ENCODE results near the gene HILPDA.
"Not testable (repeated sequence)": the region's sequence is repeated elsewhere in the genome, so short reads cannot be mapped to it uniquely, and the experiment has no call there.

HILPDA gene

GRCh38 chr7:128476402-128477335 is 21.0 kb downstream of the HILPDA start, which contains the start of gene METTL2B:
Gene METTL2B (plus strand): TSS chr7:128476748. CDS start chr7:128476766, 18 bp downstream.
- peak; percentile 50 for TF ChIP-seq CTCF (conservative IDR thresholded peaks at IDR 0.05; ENCODE audit: low read depth, low read length)
- peak; percentile 75 for DNase-seq (ENCODE audit: low read depth)
- peak within 1 kb of the TSS; percentile 63 for H3K4me3 ChIP-seq (ENCODE audit: low read length)

GRCh38 chr7:128477336-128477690 is 21.6 kb downstream of the HILPDA start:
- H3K4me3 ChIP-seq (ENCODE audit: low read length): peak overlapping the region; percentile 63
- not testable (repeated sequence) for DNase-seq (ENCODE audit: low read depth)

GRCh38 chr7:128479082-128479481 is 23.4 kb downstream of the HILPDA start:
- not testable (repeated sequence) for H3K4me3 ChIP-seq (ENCODE audit: low read length); DNase-seq (ENCODE audit: low read depth)

GRCh38 chr7:128488134-128488533 is 32.5 kb downstream of the HILPDA start:
- H3K4me3 ChIP-seq (ENCODE audit: low read length); DNase-seq (ENCODE audit: low read depth): not testable (repeated sequence)

- no peak for DNase-seq (ENCODE audit: low read depth)
- no peak overlapping the region for H3K4me3 ChIP-seq (ENCODE audit: low read length)
- TF ChIP-seq CTCF (conservative IDR thresholded peaks at IDR 0.05; ENCODE audit: low read depth, low read length): no peak
These were observed 41.7 kb downstream of the HILPDA start for GRCh38 chr7:128497405-128497804.

- not testable (repeated sequence) for H3K4me3 ChIP-seq (ENCODE audit: low read length); DNase-seq (ENCODE audit: low read depth)
These were observed 49.7 kb downstream of the HILPDA start for GRCh38 chr7:128505416-128505815.

- H3K4me3 ChIP-seq (ENCODE audit: low read length); DNase-seq (ENCODE audit: low read depth): not testable (repeated sequence)
These were observed 51.1 kb downstream of the HILPDA start for GRCh38 chr7:128506819-128507218.

GRCh38 chr7:128507321-128507993 is 51.8 kb downstream of the HILPDA start:
- not testable (repeated sequence) for H3K4me3 ChIP-seq (ENCODE audit: low read length); DNase-seq (ENCODE audit: low read depth)
